HG03045 (cell line): ENCODE data around the gene SLC44A1.

Experiments
- ATAC-seq: cut with Tn5 transposase; IDR thresholded peaks from one replicate; pipeline ENCODE4 v1.9.1; 2021; ENCODE audit warnings: mild to moderate bottlenecking, moderate library complexity; ENCODE audit not compliant: unreplicated experiment

Gene SLC44A1

DNA sequence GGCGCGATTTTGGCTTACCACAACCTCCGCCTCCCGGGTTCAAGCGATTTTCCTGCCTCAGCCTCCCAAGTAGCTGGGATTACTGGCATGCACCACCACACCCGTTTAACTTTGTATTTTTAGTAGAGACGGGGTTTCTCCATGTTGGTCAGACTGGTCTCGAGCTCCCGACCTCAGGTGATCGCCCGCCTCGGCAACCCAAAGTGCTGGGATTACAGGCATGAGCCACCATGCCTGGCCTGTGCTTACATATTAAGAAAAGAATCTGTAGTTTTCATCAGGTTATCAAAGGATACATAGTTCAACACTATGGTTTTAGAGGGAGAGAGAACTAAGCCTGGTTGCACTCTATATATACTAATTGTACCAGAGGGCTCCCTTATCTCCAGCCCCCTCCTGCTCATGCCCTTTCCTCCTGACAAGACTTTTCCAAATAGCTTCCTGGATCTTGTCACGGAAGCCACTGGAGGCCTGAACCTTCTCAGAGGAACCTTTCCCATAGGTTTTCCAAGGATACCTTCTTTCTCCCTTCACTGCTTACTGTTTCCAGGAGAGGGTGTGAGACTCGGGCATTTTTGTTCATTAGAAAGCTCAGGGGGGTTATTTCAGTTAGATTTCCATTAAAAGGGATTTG, 53.1 kb downstream of the SLC44A1 start:
- no peak for ATAC-seq

DNA sequence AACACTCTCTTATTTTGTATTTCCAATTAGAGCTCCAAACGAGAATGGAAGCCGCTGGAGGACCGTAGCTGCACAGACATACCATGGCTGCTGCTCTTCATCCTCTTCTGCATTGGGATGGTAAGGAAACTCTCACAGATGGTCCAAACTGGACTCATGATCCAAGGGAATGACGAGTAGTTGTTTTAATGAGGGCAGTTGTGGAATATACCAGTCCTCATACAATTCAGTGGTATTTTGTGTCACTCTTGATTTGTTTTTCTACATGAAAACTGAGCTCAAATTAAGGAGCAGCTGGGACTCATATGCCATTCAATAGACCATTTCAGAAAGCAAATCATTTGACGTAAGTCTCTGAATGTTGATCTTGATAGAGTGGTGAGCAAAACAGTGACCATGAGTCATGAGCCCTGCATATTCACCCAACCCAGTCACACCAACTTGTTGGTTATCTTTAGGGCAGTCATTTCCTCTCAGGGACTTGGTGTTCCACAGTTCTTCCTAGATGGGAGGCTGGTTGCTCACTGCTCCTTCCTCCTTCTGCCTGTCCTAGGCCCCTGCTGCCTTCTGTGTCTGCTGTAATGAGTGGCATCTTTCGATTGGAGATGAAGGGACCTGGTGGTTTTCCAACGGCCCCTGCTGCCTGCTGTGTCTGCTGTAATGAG, 54.9 kb downstream of the SLC44A1 start:
- ATAC-seq, result no peak

DNA sequence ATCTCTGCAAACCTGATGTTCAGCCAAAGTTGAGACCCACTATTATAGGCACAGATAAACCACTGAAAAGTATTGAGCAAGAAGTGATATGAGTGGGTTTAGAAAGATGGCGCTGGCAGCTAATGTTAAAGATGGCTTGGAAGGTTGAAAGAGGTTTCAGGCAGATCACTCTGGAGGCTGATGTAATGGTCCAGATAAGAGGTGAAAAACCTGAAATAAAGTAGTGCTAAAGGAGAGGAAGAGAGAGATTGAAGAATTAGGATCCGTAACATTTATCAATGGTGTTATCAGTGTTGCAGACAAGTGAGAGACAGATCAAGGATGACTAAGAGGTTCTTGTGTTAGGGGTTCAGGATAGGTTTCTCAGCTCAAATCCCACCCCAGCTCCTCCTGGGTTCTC, 58.3 kb downstream of the SLC44A1 start:
- ATAC-seq, result no peak

DNA sequence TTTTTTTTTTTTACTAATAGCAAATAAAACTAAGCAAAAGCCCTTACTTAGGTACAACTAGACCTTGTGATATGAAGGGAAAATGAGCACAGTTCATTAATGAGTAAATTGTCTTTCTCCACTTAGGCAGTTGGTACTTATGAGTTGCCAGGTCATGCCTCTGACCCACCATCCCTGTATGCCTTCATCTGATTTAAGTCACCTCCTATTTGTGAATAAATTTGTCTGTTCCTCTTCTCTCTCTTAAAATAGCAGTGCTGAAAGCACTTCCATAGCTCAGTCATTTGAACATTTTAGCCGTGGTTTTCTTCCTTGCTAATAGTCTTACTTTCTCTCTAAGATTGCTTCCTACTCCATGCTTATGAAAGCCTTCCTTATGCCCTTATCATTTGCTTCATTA, 61.4 kb downstream of the SLC44A1 start:
- ATAC-seq, result no peak

DNA sequence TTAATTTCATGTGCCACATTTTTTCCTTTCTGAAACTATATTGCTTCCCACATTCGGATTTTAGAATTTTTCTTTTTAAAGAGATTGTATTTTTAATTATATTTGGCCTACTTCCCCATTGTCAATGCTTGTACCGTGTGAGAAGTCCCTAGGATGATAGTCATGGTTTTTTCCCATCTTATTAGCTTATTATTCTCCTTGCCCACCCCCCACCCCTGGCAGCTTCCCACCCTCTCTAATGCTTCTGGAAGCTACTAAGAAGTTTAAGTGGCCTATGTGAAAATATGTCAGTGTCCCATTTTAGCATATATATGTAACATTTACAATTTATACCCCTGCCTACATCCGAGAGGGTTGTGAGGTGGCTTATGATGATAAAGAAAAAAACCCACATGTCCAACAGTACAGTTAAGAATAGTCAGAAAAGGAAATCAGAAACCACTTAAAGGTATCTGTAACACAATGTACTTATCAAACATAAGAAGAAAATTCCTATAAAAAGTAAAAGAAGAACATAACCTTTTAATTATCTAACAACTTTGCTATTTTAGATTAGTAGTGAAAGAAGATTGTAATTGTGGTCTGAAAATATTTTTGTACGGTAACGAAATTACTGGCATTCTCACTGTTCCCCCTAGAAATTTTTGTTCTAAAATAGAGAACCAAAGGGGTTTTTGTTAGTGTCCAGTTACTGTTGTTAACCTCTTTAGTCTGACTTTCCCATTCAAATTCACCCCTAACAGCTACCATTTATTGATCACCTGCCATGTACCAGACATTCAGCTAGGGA, 62.1 kb downstream of the SLC44A1 start:
- ATAC-seq, result no peak

DNA sequence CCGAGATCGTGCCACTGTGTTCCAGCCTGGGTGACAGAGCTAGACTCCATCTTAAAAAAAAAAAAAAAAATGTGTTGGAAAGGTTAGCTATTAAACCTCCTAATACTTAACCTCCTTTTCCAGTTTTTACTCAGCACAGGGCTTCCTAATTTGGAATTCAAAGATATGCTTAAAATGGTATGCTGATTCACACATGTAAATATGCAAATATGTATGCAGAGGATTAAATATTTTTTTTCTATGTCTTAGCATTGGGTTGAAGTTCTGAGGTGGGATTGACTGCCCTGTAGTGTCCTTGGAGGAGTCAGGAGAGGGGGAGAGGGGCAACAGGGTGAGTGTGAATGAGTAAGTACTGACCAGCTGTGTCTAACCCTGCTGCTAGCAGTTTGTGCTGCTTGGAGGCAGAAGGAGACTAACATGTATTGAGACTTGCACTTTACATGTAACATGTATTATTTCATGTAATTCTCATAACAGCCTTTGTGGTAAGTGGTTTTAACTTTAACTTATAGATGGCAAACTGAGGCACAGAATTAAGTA, 63.2 kb downstream of the SLC44A1 start:
- ATAC-seq, result no peak

DNA sequence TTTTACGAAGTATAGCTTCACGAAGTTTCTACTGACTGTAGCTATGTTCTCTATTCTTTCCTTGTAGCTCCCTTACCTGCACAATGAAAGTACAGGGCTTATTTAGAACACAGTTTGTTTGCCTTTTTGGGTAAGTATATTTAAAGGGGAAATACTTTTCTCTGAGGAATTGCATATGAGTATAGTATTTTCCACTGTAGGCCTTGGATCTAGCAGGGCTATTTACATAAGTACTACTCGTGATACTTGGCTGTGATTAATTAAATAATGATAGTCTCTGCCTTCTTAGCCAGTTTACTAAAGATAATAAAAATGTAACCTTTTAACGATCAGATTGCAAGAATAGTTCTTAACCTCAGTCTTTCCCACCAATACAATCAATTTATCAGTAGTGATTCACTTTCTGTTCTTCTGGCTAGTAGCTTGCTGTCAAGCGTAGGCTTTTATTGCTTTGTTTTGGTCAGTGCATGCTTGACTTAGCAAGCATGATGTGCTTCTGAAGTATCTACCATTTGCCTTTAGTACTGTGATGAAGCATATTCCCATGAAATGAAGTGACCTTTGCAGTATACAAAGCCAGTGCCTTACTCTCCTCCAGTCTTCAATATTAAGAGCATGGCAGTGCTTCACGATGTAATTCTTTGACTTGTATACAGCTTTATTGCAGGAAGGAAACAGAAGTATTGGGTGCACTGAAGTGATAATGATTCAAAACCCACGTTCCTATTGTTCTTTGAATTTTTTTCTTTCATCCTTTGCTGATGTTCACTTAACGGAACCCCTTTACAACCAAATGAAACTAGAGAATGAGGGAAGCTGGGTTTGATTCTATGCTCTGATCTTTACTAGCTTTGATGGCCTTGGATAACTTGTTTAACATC, 64.2 kb downstream of the SLC44A1 start:
- ATAC-seq, result no peak

DNA sequence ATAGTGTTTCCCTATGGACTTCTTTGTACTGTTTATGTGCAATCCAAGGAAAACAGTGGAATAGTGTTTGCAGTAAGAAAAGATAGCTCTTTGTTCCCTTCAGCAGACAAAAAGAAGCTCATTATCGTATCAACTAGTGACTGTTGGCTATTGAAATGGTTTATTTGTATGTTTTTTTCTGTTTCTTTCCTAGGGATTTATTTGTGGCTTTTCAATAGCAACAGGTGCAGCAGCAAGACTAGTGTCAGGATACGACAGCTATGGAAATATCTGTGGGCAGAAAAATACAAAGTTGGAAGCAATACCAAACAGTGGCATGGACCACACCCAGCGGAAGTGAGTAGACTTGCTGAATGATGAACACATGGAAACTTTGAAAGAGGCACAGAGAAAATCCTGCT, 65.1 kb downstream of the SLC44A1 start:
- ATAC-seq, result no peak

DNA sequence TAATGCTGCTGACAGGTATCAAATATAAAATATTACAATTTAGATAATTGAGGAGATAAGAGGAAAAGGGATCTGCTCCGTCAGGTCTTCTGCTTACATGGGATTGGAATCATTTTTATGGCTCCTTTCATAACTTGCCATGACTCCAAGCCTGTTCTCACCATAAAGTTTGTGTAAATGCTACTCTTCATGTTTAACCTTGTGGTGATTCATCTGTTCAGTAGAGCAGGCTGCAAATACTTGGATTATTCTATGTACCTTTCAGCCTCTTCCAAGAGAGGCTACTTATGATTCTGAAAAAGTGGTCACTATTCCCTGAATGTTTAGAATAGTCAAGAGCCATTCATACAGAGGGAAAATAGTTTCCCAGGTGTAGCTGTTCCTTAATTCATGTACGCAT, 66.9 kb downstream of the SLC44A1 start:
- ATAC-seq, result no peak

DNA sequence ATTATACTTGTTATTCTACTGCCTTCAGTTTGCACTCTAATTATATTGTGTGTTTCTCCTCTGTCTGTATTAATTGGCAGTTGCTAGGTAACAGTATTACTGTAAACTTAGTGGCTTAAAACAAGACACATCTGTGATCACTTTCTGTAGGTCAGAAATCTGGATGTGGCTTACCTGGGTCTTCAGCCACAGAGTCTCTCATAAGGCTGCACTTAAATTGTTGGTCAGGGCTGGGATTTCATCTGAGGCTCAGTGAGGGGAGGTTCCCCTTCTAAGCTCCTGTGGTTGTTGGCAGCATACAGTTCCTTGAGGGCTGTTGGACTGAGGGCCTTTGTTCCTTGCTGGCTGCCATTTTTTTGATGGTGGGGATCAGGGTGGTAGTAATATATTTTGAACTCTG, 68.8 kb downstream of the SLC44A1 start:
- ATAC-seq, result peak; percentile 62

DNA sequence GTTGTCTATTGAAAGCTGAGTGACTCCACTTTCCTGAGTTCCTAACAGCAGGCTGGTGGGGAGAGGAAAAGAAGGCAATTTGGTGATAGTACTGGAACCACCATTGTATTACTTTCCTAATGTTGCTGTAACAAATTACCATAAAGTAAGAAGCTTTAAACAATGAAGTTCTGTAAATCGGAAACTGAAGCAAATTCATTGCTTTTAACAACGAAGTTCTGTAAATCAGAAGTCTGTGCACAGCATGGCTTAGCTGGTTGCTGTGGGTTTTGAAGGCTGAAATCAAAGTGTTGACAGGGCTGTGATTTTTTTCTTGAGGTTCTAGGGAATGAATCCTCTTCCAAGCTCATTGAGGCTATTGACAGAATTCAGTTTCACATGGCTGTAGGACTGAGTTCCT, 72.3 kb downstream of the SLC44A1 start:
- ATAC-seq, result no peak

DNA sequence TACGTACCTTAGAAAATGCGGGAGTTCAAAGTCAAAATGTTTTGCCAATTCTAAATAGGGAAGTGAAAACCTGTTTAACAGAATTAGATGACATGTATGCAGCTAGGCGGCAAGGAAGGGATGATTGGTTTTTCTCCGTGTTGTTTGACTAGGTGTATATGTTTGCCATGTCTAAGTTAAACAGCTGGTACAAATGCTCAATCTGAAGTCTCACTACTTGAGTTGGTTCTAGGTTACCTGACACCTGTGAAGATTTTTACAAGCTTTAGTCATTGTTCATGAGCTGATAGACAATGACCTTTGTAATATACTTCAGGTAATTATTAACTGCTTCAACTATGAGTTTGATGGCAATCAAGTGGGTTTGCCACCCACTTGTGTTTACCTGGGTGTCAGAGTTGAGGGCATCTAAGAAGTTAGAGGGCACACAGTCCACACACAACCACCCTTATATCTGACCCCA, 74.3 kb downstream of the SLC44A1 start:
- ATAC-seq, result no peak

DNA sequence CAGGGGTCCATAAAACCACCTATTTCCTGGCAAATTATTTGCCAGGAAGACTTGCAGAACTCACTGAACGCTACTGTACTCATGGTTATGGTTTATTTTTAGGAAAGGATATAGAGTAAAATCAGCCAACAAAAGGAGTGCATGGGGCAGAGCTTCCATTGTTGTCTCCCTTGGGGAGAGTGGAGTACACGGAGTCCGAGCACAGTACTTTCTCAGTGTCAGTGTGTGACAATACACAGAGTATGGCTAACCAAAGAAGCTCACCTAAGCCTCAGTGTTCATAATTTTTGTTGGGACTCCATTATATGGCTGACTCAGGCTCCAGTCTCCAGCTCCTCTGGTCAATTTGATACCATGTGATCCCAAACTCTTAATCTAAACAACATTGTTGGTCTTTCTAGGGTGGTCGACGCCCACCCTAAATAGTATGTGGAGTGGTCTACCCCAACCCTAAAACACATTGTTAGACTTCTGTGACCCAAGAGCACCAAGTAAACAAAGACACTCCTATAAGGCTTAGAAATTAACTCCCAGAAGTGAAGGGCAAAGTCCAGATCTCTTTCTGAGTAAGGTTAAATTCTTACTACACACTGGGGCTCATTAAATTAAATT, 74.9 kb downstream of the SLC44A1 start:
- no peak for ATAC-seq

DNA sequence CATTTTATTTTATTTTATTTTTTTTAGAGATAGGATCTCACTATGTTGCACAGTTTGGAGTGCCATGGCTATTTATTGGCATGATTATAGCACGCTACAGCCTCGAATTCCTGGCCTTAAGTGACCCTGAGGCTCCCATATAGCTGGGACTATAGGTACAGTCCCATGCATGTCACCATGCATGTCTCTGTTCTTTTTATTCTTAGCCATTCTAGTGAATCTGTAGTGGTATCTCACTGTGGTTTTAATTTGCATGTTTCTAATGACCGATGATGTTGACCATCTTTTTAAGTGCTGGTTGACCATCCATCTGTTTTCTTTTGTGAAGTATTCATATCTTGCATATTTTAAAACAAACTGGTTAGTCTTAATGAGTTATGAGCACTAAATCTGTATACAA, 76.1 kb downstream of the SLC44A1 start:
- ATAC-seq, result peak; percentile 77

DNA sequence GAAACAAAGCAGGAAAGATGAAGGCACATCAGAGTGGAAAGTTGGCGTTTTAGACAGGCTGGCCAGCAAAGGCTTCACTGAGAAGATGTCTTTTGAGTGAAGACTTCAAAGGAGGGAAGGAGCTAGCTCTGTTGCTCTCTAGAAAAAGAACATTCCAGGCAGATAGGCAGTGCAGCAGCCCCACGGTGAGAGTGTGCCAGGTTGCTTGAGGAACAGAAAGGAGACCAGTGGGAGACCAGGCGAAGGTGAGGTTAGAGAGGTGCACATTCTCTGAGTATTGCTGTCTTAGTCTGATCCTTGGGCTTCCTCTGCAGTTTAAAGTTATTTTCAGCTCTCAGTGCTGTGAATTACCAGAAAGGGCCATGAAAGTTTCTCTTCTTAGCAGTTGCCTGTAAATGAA, 83.8 kb downstream of the SLC44A1 start:
- no peak for ATAC-seq

DNA sequence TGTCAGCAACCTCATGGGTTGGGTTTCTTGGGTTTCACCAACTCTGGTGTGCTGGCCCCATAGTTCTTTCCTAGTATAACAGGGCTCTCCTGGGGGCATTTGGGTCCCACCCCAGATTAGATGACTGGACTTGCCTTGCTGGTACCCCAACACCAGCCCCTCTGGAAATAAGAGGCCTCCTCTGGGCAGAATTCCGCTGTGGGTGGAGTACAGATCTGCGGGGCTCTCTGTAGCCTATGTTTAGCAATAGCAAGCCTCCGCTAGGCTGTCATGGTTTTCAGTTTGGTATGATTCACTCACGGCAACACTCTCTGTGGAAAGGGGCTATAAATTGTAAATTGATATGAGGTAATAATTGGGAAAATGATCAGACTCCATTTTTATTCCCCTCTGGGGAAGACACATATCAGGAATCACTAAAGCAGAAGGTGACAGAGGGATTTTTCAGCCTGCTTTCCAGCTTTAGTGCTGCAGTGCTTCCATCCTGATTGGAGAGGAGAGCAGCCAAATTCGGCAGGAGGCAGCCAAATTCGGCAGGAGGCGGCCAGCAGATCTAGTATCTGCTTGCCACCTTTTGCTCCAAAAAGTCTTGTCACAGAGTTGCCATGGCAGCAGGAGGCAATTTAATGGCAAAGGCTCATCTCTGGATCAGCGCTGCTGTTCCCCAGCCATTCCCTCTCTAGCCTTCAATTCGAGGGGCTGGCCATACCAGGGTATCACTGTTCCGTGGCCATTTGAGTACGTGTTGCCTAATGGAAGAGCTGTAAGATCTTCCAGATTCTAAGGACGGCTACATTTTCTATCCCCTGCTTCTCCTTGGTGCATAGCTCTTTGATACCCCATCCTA, 84.6 kb downstream of the SLC44A1 start:
- ATAC-seq, result no peak

DNA sequence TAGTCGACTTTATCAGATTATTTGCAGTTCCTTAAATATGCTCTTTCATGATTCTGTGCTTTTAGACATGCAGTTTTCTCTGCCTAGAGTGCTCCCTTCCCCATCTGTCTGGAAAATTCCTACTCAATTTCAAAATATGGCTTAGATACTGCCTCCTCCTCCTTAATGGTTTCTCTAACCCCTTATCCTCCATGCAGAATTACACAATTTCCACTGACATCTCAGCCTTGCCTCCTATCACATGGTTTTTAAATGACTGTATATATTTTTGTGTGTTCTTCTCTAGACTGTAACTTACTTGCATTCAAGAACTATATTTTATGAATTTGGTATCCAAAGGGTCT, 85.2 kb downstream of the SLC44A1 start:
- no peak for ATAC-seq

DNA sequence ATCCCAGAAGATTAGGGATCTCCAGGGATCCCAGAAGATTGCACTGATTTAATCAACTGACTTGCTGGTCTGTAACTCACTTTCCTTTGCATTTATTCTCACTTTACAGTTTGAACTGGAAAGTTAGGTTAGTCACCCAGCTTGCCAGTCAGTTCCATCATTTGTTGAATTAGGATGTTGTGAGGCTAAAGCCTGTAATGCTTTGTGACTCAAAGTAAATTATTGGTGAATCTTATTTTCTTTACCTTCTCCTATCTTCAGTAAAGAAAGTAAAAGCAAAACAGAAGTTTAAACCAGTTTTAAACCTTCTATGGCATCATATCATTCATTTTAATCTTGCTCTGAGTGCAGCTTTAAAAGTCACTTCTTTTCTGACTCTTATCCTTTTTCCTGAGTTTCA, 85.8 kb downstream of the SLC44A1 start:
- no peak for ATAC-seq

DNA sequence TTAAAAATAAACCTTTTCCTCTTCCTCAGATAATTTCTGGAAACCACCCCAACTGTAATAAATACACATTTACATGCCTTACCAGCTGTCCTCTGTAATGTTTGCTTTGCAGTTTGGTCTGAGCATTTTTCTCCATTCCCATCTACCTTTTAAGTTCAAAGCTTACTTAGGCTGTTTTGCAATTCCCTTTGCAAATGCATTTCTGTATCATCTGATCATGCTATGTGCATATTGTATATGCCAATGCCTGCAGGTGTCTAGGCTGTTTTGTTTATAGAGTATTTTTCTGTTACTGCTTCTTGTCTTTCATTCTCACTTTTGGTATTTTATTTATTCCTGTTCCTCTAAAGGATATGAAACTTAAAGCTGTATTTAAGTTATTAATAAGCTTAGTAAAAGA, 86.3 kb downstream of the SLC44A1 start:
- peak; percentile 71 for ATAC-seq

DNA sequence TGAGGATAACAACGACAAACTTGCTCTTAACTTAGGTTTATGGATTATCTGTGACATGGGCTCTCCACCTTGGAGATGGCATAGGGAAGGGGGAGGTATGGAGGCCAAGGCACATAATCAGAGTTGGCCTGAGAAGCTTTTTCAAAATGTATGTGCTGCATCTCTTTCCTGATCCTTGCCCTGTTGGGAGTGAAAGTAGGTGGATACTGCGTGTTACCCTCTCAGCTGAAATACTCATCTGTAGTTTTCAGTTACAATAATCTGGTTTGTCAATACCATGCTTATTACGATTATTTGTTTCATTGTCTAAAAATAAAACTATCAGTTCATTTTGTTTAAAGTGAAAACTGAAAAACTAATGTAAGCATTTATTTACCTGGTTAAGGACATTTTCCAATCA, 86.7 kb downstream of the SLC44A1 start:
- ATAC-seq, result peak; percentile 47
